Measurements from ENCODE around the gene SLC28A1.
A peak's percentile ranks its signal among the peaks of the same experiment; 100 is the strongest.
"Not testable (repeated sequence)": the region's sequence is repeated elsewhere in the genome, so short reads cannot be mapped to it uniquely, and the experiment has no call there.

SLC28A1 gene

DNA sequence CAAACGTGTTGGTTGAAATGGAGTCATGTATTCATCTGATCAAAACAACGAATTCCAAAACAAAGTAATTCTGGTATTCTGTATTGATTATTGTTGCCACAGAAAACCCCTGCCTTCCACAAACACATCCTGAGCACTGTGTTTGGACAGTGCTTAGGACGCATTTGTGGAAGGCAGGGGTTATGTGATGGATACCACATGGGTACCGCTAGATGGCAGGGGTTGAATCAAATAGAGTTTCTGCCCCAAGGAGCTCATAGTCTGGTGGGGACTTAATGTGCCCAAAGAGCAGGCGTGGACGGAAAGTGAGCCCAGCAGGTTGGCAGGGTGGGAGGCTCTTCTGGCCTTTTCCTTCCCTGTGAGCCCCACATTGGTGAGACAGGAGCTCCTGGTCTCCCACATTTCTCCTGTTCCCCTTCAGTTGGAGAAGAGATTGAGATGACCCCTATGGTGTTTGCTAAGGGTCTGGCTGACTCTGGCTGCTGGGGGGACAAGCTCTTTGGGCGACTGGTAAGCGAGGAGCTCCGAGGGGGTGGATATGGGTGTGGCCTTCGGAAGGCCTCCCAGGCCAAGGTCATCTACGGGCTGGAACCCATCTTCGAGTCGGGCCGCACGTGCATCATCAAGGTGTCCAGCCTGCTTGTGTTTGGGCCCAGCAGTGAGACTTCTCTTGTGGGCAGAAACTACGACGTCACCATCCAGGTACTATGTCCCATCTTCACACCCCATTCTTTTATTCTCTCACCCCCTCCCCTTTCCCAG lies 22.1 kb upstream of the SLC28A1 start:
- DNase-seq (ENCODE audit: low spot score), result no peak

DNA sequence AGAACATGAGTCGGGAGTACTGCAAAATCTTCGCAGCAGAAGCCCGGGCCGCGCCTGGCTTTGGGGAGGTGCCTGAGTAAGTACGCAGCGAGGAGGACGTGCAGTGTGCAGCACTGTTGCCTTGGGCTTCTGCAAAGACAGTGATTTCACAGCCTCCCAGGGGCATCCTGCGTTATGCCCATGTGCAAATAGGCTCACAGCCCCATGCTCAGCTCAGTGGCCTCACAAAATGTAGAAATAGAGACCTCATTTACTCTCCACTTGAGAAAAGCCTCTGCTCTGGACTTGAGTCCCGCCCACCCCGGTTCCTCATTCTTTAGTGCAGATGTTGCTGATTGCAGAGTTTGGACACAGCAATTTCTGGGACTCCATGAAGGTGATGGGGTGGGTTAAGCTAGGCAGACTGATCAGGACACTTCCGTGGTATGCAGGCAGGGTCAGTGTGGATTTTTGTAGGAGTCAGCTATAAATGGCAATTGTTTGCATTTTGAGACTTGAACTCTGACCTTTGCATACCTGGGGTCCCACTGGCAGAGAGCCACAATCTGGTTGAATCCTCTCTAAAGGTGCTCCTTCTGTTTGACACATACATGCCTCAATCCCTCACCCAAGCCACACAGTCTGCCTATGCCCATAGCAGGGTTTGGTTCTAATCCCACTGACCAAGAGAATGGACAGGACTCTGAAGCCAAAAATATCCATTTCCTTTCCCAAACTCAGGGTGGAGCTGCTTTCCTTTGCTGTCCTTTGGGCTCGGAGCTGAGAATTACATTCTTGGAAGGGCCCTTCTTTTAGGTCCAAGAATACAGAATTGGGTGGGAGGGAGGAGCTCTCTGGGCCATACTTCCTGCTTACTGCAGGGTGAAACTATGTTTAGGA lies 20.7 kb upstream of the SLC28A1 start:
- DNase-seq (ENCODE audit: low spot score), result no peak

DNA sequence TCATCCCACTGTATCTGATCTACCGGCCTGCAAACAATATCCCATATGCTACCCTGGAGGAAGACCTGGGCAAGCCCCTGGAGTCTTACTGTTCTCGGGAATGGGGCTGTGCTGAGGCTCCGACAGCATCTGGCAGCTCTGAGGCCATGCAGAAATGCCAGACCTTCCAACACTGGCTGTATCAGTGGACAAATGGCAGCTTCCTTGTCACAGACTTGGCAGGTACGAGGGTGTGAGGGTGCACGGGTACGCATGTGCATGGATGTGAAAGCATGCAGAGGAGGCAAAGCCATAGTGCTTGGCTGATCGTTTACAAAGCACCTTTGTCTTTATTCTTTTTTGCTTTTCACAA lies 20.0 kb upstream of the SLC28A1 start:
- no peak for DNase-seq (ENCODE audit: low spot score)

DNA sequence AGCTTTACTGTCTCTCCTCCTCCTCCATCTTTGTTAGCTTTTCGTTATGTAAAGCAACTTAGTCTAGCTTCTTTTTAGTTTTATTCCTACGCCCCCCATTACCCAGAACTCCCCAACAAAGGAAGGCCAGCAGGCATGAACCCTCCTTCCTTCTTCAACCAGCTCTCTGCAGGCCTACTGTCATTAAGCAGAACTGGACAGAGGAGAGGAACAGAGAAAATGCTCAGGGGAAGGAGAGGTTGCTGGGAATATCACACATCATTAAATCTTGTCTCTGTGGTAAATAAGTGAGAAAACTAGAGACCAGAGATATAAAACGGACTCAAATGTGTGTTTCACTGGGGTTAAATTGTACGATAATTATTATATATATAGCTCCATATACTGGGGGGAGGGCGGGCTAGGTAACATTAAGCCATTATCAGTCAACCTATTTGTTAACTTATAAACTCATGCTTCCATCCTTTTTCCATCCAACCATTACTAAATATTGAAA lies 19.3 kb upstream of the SLC28A1 start:
- DNase-seq (ENCODE audit: low spot score), result no peak

DNA sequence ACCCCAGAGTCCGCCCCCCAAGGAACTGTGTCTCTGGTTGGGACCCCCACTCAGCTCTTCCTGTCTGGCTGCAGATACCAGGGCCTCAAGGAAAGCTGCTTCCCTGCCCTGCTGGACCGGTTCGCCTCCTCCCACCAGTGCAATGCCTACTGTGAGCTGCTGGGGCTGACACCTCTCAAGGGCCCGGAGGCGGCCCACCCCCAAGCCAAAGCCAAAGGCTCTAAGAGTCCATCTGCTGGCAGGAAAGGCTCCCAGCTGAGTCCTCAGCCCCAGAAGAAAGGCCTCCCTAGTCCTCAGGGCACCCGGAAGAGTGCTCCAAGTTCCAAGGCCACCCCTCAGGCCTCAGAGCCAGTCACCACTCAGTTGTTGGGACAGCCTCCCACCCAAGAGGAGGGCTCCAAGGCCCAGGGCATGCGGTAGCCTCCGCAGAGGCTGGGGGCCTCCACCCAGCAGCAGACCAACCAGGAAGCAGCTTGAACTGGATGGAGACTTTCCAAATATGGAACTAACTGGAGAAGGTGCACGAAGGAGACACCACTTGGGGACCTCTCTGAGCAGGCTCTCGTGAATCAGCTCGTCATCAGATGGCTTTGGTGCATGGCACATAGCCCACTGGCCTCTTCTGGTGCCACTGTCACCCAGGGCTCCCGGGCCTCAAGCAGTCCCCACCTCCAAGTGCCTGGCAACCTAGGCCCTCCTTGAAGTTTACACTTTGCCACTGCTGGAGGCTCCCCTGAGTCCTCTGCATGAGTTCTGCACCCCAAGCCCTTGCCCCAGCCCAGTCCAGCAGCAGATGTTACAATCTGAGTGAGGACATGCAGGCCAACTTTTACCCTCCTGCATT lies 16.2 kb upstream of the SLC28A1 start:
- DNase-seq (ENCODE audit: low spot score), result no peak

DNA sequence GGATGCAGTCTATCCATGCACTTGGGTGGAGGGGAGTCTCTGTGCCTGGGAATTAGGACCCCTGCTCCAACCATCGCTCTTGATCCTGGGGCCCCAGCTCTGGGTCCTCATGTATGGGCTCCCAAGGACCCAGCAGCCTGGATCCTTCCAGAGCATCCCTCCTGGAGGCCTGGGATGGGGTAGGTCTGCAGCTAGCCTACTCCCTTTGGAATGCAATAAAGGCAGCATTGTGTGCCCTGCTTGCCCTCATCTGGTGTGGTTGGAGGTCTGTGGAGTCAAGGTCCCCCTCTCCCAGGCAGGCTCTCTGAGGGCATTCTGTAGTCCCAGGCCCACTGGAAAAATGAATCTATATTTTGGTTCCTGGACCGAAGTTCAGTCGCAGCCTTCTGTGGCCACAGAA lies 15.0 kb upstream of the SLC28A1 start:
- DNase-seq (ENCODE audit: low spot score), result no peak

DNA sequence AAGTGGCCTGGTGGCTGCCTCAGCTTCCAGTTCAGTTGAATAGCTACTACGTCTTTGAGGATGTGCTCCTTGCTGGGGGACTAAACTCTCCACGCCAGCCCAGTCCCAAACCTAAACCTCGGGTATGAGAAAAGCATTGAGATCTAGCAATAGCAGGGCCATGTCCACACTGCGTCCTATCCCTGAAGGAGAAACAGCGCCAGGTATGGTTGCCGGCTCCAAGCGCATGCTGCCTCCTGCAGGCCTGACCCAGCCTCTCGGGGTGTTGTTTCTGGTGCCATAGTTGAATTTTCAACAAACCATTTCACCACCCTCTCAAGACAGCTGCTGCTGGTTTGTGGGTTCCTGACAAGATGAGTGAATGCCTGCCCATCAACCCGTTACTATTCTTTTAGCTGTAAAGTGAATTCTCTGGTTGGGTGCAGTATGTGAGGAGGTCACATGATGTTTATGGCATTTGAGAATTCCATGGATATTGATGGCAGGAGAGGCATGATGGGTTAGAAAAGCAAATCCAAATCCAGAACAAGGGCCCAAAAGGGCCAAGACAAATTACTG lies 13.0 kb upstream of the SLC28A1 start:
- DNase-seq (ENCODE audit: low spot score), result no peak

DNA sequence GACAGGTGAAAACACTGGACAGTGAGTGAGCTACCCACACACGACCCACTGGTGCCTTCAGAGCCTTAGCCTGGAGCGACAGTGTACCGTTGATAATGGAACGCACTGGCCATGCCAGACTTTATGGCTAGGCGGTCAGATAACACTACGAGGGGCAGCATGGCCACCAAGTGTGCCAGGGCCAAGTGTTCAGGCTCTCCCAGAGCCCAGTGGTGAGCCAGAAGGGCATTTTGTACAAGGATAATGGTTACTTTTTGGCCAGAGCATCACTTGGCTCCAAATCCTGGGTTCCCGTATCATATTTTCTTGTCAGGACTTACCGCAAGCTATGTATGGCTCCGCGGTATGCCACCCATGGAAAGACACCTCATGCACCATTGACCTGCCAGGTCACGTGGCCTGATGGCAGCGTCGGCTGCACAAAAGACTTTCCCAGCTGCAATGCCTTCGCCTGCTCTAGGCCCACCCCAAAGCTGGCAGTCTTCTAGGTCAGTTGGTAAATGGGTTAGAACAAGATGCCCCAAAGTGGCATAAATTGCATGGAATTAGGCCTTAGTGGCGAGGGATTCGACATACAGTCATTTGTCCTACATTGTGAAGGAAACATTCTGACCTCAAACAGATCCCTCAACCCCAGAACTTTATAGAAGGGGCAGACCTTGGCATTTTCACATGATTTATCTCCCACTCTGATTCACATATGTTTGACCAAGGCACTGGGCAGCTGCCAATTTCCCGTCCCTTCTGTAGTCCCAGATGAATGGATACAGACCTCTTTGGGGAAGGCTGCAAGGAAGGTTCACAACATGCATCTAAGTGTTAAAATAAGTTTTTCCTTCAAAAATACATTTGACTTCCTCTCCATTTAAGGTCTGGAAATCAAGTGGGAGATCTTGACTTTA lies 12.2 kb upstream of the SLC28A1 start:
- DNase-seq (ENCODE audit: low spot score), result no peak

DNA sequence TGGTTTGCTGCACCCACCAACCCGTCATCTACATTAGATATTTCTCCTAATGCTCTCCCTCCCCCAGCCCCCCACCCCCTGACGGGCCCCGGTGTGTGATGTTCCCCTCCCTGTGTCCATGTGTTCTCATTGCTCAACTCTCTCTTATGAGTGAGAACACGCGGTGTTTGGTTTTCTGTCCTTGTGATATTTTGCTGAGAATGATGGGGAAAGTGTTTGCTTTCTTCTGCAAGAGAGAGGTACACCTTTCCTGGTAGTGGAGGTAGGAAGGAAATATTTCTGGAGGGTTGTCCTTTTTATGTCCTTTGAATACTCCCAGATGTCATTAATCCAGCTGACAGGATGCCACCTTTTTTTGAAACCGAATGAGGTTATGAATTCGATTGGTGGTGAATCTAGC lies 10.5 kb upstream of the SLC28A1 start:
- DNase-seq (ENCODE audit: low spot score), result no peak

DNA sequence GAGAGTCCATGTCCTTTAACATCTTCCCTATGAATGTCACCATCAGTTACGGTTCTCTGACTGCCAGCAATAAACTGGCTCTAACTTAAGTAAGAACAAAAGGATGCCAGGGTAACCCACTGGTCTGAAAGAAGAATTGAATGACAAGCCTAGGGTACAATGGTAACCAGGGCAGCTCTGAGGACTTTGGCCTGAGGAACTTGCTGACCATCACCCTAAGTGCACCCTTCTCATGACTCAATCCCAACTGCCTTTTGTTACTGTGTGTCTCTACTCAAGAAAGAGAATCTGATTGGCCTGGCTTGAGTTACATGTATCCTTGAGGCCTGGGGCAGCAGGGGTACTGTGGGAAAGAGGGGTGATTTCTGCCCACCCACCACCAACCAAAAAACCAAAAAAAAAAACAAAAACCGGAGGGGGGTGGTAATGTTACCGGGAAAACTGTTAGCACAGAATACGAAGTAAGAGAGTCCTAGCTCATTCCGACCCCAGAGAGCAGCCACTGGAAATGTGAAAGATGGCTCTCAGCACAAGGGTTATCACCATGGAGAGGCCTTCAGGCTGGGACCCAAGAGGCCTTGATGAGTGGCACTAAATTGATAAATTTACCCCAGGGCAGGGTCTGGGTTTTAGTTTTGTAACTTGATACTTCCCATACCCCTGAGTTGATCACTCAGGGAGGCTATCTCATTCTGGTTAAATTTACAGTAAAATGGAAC lies 9.3 kb upstream of the SLC28A1 start:
- no peak for DNase-seq (ENCODE audit: low spot score)

DNA sequence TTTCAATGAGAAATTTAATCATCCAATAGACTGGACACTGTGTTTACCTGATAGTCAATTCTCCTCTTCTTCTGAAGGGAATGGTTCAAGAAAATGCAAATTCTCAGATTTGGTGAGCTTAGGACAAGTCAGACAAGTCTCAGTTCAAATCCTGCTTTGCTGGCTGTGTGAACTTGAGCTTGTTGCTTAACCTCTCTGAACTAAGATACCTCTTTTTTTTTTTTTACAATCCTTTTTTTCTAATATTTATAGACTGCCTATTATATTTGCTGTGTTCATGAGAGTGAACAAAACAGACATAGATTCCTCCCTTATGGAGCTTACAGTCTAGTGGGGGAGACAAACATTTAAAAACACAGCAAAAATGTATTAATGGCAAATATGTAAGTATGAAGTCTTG lies 8.2 kb upstream of the SLC28A1 start:
- DNase-seq (ENCODE audit: low spot score), result no peak

DNA sequence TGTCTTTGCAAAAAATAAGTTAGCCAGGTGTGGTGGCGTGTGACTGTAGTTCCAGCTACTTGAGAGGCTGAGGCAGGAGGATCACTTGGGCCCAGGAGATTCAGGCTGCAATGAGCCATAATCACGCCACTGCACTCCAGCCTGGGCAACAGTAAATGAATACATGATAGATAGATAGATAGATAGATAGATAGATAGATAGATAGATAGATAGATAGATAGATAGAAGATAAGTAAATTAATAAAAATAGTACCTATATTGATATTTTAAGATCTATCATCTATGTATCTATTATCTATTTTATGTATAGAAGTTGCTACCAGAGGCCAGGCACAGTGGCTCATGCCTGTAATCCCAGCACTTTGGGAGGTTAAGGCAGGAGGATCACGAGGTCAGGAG lies 6.8 kb upstream of the SLC28A1 start:
- not testable (repeated sequence) for DNase-seq (ENCODE audit: low spot score)

DNA sequence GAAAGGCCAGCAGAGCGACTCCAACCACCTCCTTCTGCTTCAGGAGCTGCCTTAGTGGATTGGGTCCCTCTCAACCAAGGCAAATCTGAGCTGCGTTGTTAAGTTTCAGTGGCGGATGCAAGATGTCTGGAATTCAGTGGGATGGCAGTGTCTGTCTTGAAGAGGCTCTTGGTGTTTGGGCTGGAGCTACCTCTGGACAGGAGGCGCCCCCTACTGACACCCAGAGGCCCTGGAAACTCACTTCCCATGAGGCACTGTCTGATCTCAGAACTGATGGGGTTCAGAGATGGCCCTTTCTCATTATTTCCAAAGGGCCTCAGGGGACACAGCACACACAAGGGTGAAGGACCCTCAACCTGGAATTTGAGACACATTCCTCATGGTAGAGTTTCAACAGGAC lies 6.0 kb upstream of the SLC28A1 start:
- peak; percentile 52 for DNase-seq (ENCODE audit: low spot score)

DNA sequence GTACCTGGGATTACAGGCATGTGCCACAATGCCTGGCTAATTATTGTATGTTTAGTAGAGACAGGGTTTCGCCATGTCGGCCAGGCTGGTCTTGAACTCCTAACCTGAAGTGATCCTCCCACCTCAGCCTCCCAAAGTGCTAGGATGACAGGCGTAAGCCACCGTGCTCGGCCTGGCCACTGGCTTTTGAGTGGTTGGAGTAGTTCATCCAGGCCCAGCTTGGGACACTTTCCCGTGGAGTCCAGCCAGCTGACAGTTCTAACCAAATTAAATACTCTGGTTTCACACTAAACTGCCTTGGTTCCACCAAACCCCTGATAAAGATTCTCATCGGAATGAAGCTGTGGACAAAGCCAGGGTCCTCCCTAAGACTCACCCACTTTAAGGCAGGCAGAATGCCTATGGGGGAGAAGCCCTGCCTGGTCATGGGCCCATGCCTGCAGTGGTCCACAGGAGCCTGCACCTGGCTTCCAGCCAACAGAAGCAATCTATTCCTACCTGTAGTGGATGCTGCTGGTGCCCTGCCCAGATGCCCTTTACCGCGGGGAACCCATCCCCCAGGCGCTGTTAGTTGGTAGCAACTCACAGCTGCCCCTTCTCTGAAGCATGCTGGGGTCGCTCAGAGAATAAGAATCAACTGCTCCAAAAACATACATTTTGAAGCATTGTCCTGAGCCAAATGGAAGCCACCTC lies 5.2 kb upstream of the SLC28A1 start:
- no peak for DNase-seq (ENCODE audit: low spot score)

DNA sequence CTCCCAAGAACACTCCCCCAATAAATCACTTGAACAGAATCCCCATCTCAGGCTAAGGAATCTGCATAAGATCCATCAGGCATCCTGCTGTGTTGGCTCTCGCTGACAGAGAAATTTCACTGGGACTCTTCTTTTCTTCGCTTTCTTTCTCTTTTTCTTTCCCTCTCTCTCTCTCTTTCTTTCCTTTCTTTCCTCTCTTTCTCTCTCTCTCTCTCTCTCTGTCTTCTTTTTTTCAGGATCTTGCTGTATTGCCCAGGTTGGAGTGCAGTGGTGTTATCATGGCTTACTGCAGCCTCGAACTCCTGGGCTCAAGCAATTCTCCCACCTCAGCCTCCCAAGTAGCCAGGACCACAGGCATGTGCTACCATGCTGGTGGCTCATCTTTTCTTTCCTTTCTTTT lies 4.5 kb upstream of the SLC28A1 start:
- DNase-seq (ENCODE audit: low spot score), result no peak

DNA sequence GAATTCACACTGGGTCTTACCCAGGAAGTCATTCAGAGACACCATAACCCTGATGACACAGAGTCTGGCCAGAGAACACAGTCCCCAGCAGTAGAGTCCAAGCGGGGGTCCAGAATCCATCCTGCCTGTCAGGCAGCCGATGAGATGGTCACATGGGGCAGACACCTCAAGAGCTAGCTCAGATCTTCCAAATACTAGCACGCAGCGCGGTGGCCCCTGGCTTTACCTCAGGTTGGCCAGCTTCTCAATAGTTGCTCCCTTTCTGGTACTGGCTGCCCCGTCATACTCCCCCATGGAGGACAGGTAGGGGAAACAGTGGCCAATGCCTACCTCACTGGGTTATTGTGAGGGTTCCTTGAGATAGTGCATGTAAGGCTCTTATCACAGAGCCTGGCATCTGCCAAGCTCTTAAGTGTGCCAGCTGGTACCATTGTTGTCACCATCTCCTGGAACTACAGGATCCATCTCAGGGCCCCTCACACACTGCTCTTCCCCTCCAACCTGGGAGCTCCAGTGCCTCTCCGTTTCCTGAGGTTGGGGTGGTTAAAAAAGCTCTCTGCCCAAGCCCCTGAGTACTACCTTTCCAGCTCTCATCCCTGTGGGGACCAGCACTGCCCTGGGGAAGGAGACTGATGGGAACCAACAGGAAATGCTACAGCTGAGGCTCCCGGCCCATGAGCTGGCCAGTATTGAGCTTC lies 3.5 kb upstream of the SLC28A1 start:
- DNase-seq (ENCODE audit: low spot score), result no peak

DNA sequence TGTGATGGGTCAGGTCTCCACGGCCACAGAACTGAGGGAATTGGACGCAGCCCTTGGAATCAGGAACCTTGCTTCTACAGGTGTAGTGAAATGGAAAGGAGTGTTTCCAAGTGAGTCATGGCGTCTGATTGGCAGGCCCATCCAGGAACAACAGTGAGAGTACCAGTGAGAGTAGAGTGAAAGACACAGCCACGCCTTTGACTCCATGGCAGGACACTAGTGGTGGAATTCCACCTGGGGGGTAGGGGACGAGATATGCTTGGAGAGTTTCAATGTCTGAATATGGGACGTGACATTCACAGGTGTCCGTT lies 3.0 kb upstream of the SLC28A1 start:
- no peak for DNase-seq (ENCODE audit: low spot score)

DNA sequence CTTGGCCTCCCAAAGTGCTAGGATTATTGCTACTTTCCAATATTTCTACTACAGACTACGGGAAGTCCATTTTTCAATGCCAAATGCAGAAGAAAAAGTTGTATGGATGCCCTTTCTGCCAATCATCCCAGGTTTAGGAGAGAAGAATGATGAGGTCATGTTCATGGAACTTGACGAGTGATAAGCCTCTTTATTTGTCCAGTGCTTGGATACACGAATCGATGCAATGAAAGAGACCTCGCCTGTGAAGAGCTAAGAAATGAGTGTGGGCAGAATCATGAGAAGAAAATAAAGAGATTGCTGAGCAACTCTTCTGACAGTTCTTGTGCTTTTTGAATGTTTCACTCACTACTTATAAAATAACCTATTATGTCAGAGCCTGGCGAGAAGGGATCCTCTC lies 996 bp upstream of the SLC28A1 start:
- no peak for DNase-seq (ENCODE audit: low spot score)

DNA sequence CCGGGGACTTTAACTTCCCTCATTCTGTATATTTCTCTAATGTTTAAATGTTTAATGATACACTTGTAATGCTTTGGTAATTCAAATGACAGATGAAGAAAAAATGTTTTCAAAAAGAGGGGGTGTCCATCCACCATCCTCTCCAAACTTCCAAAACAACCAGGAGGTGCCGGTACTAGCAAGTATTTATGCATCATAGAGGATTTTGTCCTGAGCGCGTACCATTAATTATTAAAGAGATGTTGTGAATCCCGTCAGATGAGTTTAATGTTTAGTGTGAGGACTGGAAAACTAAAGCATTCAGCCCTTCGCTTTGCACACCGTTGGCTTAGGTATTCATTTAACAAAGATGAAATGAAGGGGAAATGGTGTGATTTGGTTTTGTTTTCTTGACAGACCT lies 1.3 kb downstream of the SLC28A1 start:
- DNase-seq (ENCODE audit: low spot score), result no peak

Data from CD4-positive, alpha-beta T cell treated with Interleukin-6 at 100 ng/mL for 8 hours (primary cell).